Neural progenitor cell (in vitro differentiated cells): ENCODE measurements around the gene KCNC1.

Experiments used
- CTCF ChIP-seq: fragments of 200-600 bp; sonication (generic); IDR thresholded peaks from 2 replicates; pipeline ENCODE4 v1.5.1; 2017; ENCODE audit warnings: antibody characterized with exemption, mild to moderate bottlenecking
- EZH2 ChIP-seq: fragments of 200-600 bp; sonication (generic); IDR thresholded peaks from 2 replicates; pipeline ENCODE4 v1.6.1; 2017; ENCODE audit warnings: antibody characterized with exemption, mild to moderate bottlenecking, moderate library complexity

- TF ChIP-seq CTCF: no peak
- TF ChIP-seq EZH2: no peak
These were observed 40.4 kb downstream of the KCNC1 start for GRCh38 chr11:17775035-17775348.
